ENCODE data around the gene CCDC148. TPM values are rescaled to one million over a fixed set of nuclear protein-coding genes. Genes with fewer than 3 reads are reported as not detected.

The CCDC148 gene
- total RNA-seq, 1 donor from 2014 or later = 1.0 TPM

- Histone ChIP-seq H3K4me3 (ENCODE audit: low read depth, low read length) (no peak overlapping the region), H3K27me3 (ENCODE audit: control insufficient read depth, insufficient read depth, low read length) (no peaks in the 10 kb centered on the region), H3K36me3 (ENCODE audit: control insufficient read depth, insufficient read depth, low read length) (no peaks in the 10 kb centered on the region)
- no peak for TF ChIP-seq CTCF (IDR thresholded peaks at IDR 0.05; ENCODE audit: insufficient read depth, low read length, poor library complexity, severe bottlenecking)
- DNase-seq (ENCODE audit: low read depth) = no peak
Measured at GRCh38 chr2:158500333-158500732, 43.8 kb upstream of the CCDC148 start.

- Histone ChIP-seq H3K4me3 (ENCODE audit: low read depth, low read length) (no peak overlapping the region), H3K36me3 (ENCODE audit: control insufficient read depth, insufficient read depth, low read length) (no peaks in the 10 kb centered on the region), H3K27me3 (ENCODE audit: control insufficient read depth, insufficient read depth, low read length) (no peaks in the 10 kb centered on the region)
- TF ChIP-seq CTCF (IDR thresholded peaks at IDR 0.05; ENCODE audit: insufficient read depth, low read length, poor library complexity, severe bottlenecking) = no peak
- no peak for DNase-seq (ENCODE audit: low read depth)
Measured at GRCh38 chr2:158499383-158499782, 42.8 kb upstream of the CCDC148 start.

GRCh38 chr2:158498749-158499136 lies 42.2 kb upstream of the CCDC148 start:
- no peaks in the 10 kb centered on the region for H3K36me3 ChIP-seq (ENCODE audit: control insufficient read depth, insufficient read depth, low read length)

GRCh38 chr2:158498043-158498748 lies 41.6 kb upstream of the CCDC148 start:
- no peak overlapping the region for H3K4me3 ChIP-seq (ENCODE audit: low read depth, low read length)
- no peak for DNase-seq (ENCODE audit: low read depth)
- no peaks in the 10 kb centered on the region for H3K36me3 ChIP-seq (ENCODE audit: control insufficient read depth, insufficient read depth, low read length)
- TF ChIP-seq CTCF (IDR thresholded peaks at IDR 0.05; ENCODE audit: insufficient read depth, low read length, poor library complexity, severe bottlenecking) = no peak
- H3K27me3 ChIP-seq (ENCODE audit: control insufficient read depth, insufficient read depth, low read length) = no peaks in the 10 kb centered on the region

More at GRCh38 chr2:158498749-158499136, 42.2 kb upstream of the CCDC148 start:
- Histone ChIP-seq H3K27me3 (ENCODE audit: control insufficient read depth, insufficient read depth, low read length) (no peaks in the 10 kb centered on the region), H3K4me3 (ENCODE audit: low read depth, low read length) (no peak overlapping the region)
- DNase-seq (ENCODE audit: low read depth) = no peak
- TF ChIP-seq CTCF (IDR thresholded peaks at IDR 0.05; ENCODE audit: insufficient read depth, low read length, poor library complexity, severe bottlenecking) = no peak

- no peaks in the 10 kb centered on the region for H3K27me3 ChIP-seq (ENCODE audit: control insufficient read depth, insufficient read depth, low read length)
- TF ChIP-seq CTCF (IDR thresholded peaks at IDR 0.05; ENCODE audit: insufficient read depth, low read length, poor library complexity, severe bottlenecking) = no peak
- no peak for DNase-seq (ENCODE audit: low read depth)
- no peak overlapping the region for H3K4me3 ChIP-seq (ENCODE audit: low read depth, low read length)
- no peaks in the 10 kb centered on the region for H3K36me3 ChIP-seq (ENCODE audit: control insufficient read depth, insufficient read depth, low read length)
Measured at GRCh38 chr2:158497486-158497885, 40.9 kb upstream of the CCDC148 start.

- TF ChIP-seq CTCF (IDR thresholded peaks at IDR 0.05; ENCODE audit: insufficient read depth, low read length, poor library complexity, severe bottlenecking) = no peak
- no peaks in the 10 kb centered on the region for H3K36me3 ChIP-seq (ENCODE audit: control insufficient read depth, insufficient read depth, low read length)
- H3K27me3 ChIP-seq (ENCODE audit: control insufficient read depth, insufficient read depth, low read length) = no peaks in the 10 kb centered on the region
- no peak overlapping the region for H3K4me3 ChIP-seq (ENCODE audit: low read depth, low read length)
- no peak for DNase-seq (ENCODE audit: low read depth)
Measured at GRCh38 chr2:158496986-158497385, 40.4 kb upstream of the CCDC148 start.

All from kidney epithelial cell (primary cell).